ENCODE data around the gene SLC35F1. TPM values are rescaled to one million over a fixed set of nuclear protein-coding genes. Genes with fewer than 3 reads are reported as not detected.

The SLC35F1 gene
- polyA plus RNA-seq, 1 donor (not counting 4 experiments of a cell fraction or from before 2014, with no cell fraction given), result not detected

DNA sequence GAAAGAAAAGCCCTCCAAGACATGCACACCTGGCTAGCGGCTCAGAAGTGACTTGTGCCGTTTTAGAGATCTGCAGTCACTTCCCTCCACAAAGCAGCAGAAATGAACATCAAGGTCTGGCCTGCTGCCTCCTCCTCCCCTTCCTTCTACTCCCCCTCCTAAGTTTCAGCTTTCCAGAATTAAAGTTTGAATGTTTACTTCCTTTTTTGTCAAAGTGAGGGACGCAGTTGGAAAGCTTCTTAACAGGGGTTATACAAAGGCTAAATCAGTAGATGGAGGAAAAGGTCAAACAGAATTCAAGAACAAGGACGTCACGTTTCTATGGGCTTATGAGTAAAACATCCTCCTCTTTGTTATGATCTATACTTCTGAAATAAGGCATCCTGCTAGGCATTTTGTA, 227.7 kb downstream of the SLC35F1 start:
- Histone ChIP-seq H3K4me3 (ENCODE audit: control insufficient read depth in 2 of 3, extremely low read depth in 1 of 3, insufficient read depth in 2 of 3, low read depth in 1 of 3, low read length in 3 of 3) (no peak overlapping the region), H3K9me1 (ENCODE audit: control insufficient read depth, extremely low read depth, insufficient read depth, low read length) (no peaks in the 10 kb centered on the region), H3K9me3 (ENCODE audit: control insufficient read depth, low read depth, low read length) (no peaks in the 10 kb centered on the region), H3K4me1 (ENCODE audit: control insufficient read depth, extremely low read depth, insufficient read depth, low read length) (no peaks in the 10 kb centered on the region), H3K27ac (ENCODE audit: control insufficient read depth, insufficient read depth, low read length) (no peak overlapping the region), H4K20me1 (ENCODE audit: control insufficient read depth, extremely low read depth, insufficient read depth, low read length) (no peaks in the 10 kb centered on the region), H3K36me3 (ENCODE audit: control insufficient read depth in 2 of 2, extremely low read depth in 1 of 2, insufficient read depth in 2 of 2, low read length in 2 of 2) (no peaks in the 10 kb centered on the region), H3K4me2 (ENCODE audit: control insufficient read depth, extremely low read depth, insufficient read depth, low read depth, low read length) (no peak overlapping the region), H3K27me3 (ENCODE audit: control insufficient read depth, extremely low read depth, insufficient read depth, low read length) (no peaks in the 10 kb centered on the region), H3K9ac (ENCODE audit: control insufficient read depth, extremely low read depth, insufficient read depth, low read length) (no peak overlapping the region), H3K79me2 (ENCODE audit: control insufficient read depth, insufficient read depth, low read length) (no peaks in the 10 kb centered on the region), H2AFZ (ENCODE audit: control insufficient read depth, low read length) (no peak overlapping the region)
- no peak for TF ChIP-seq EZH2 (IDR thresholded peaks at IDR 0.05; ENCODE audit: low read length)
- TF ChIP-seq, protein P1, sequence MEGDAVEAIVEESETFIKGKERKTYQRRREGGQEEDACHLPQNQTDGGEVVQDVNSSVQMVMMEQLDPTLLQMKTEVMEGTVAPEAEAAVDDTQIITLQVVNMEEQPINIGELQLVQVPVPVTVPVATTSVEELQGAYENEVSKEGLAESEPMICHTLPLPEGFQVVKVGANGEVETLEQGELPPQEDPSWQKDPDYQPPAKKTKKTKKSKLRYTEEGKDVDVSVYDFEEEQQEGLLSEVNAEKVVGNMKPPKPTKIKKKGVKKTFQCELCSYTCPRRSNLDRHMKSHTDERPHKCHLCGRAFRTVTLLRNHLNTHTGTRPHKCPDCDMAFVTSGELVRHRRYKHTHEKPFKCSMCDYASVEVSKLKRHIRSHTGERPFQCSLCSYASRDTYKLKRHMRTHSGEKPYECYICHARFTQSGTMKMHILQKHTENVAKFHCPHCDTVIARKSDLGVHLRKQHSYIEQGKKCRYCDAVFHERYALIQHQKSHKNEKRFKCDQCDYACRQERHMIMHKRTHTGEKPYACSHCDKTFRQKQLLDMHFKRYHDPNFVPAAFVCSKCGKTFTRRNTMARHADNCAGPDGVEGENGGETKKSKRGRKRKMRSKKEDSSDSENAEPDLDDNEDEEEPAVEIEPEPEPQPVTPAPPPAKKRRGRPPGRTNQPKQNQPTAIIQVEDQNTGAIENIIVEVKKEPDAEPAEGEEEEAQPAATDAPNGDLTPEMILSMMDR (optimal IDR thresholded peaks at IDR 0.05 in 1 of 3, IDR thresholded peaks at IDR 0.05 in 1 of 3, conservative IDR thresholded peaks at IDR 0.05 in 1 of 3; ENCODE audit: extremely low read depth in 1 of 3, insufficient read depth in 2 of 3, low read length in 3 of 3), result no peak
- FAIRE-seq, result no peak
- DNase-seq (ENCODE audit: low read depth, low spot score), result no peak
- dilution Hi-C loops (cut with MboI; ENCODE audit: extremely low pct_ligation_motif_present, low sequenced_read_pairs), result no loop called here

DNA sequence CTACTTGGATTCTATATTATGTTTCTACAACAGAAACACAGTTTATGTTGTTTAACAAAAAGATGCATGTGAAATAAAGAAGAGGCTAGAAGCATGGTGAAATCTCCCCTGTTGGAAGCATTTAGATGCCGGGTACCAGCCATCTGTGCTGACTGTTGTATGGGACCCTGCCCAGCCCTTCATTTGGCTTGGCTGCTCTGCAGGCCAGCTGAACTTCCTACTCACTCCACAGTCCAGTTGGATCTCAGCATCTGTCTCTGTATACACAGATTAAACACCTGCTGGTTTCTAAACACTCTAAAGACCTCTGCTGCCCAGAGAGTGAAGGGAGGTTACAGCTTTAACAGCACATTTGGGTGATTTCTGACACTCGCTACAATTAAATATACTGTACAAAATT, 228.3 kb downstream of the SLC35F1 start:
- H3K9ac ChIP-seq (ENCODE audit: control insufficient read depth, extremely low read depth, insufficient read depth, low read length), result no peak overlapping the region
- FAIRE-seq (no peak), DNase-seq (ENCODE audit: low read depth, low spot score) (no peak)
- no peaks in the 10 kb centered on the region for H4K20me1 ChIP-seq (ENCODE audit: control insufficient read depth, extremely low read depth, insufficient read depth, low read length)
- H3K4me3 ChIP-seq (ENCODE audit: control insufficient read depth in 2 of 3, extremely low read depth in 1 of 3, insufficient read depth in 2 of 3, low read depth in 1 of 3, low read length in 3 of 3), result no peak overlapping the region
- dilution Hi-C loops (cut with MboI; ENCODE audit: extremely low pct_ligation_motif_present, low sequenced_read_pairs), result no loop called here
- H3K9me1 ChIP-seq (ENCODE audit: control insufficient read depth, extremely low read depth, insufficient read depth, low read length), result no peaks in the 10 kb centered on the region
- no peaks in the 10 kb centered on the region for H3K27me3 ChIP-seq (ENCODE audit: control insufficient read depth, extremely low read depth, insufficient read depth, low read length)
- H2AFZ ChIP-seq (ENCODE audit: control insufficient read depth, low read length), result no peak overlapping the region
- no peaks in the 10 kb centered on the region for H3K4me1 ChIP-seq (ENCODE audit: control insufficient read depth, extremely low read depth, insufficient read depth, low read length)
- no peak overlapping the region for H3K4me2 ChIP-seq (ENCODE audit: control insufficient read depth, extremely low read depth, insufficient read depth, low read depth, low read length)
- TF ChIP-seq, protein P1 (optimal IDR thresholded peaks at IDR 0.05 in 1 of 3, IDR thresholded peaks at IDR 0.05 in 1 of 3, conservative IDR thresholded peaks at IDR 0.05 in 1 of 3; ENCODE audit: extremely low read depth in 1 of 3, insufficient read depth in 2 of 3, low read length in 3 of 3), result no peak
- no peak for TF ChIP-seq EZH2 (IDR thresholded peaks at IDR 0.05; ENCODE audit: low read length)
- no peaks in the 10 kb centered on the region for H3K36me3 ChIP-seq (ENCODE audit: control insufficient read depth in 2 of 2, extremely low read depth in 1 of 2, insufficient read depth in 2 of 2, low read length in 2 of 2)
- no peak overlapping the region for H3K27ac ChIP-seq (ENCODE audit: control insufficient read depth, insufficient read depth, low read length)
- no peaks in the 10 kb centered on the region for H3K79me2 ChIP-seq (ENCODE audit: control insufficient read depth, insufficient read depth, low read length)
- H3K9me3 ChIP-seq (ENCODE audit: control insufficient read depth, low read depth, low read length), result no peaks in the 10 kb centered on the region
